H9 (cell line): ENCODE results near the gene TLCD3A. TPM values are rescaled to one million over a fixed set of nuclear protein-coding genes. Genes with fewer than 3 reads are reported as not detected.
A peak's percentile ranks its signal among the peaks of the same experiment; 100 is the strongest.

Experiments used
- DNase-seq: peaks from one replicate; pipeline ENCODE4 v3.0.0-alpha.2; 2017
- H2AFZ ChIP-seq: one replicate; pipeline ENCODE4 v1.6.1; 2013; ENCODE audit warnings: mild to moderate bottlenecking, low read length, control low read depth, moderate library complexity
- H2AK5ac ChIP-seq: 2 replicates; pipeline ENCODE4 v1.6.1; 2013; ENCODE audit warnings: low read length, control low read depth, mixed read lengths; ENCODE audit not compliant: insufficient read length
- H2BK120ac ChIP-seq: one replicate; pipeline ENCODE4 v1.6.1; 2013; ENCODE audit warnings: low read depth, mild to moderate bottlenecking, low read length, control low read depth, inconsistent platforms; ENCODE audit not compliant: poor library complexity, severe bottlenecking
- H2BK12ac ChIP-seq: 2 replicates; pipeline ENCODE4 v1.6.1; 2013; ENCODE audit warnings: low read length, control low read depth, mixed read lengths, low read depth; ENCODE audit not compliant: insufficient read length
- H2BK15ac ChIP-seq: 2 replicates; pipeline ENCODE4 v1.6.1; 2013; ENCODE audit warnings: low read depth, low read length, control low read depth
- H2BK20ac ChIP-seq: one replicate; pipeline ENCODE4 v1.6.1; 2013; ENCODE audit warnings: low read depth, mild to moderate bottlenecking, low read length, control low read depth, inconsistent platforms; ENCODE audit not compliant: poor library complexity, severe bottlenecking
- H2BK5ac ChIP-seq: 2 replicates; pipeline ENCODE4 v1.6.1; 2013; ENCODE audit warnings: low read length, control low read depth, mixed read lengths; ENCODE audit not compliant: insufficient read length
- H3K14ac ChIP-seq: 2 replicates; pipeline ENCODE4 v1.6.1; 2013; ENCODE audit warnings: low read length, control low read depth; ENCODE audit not compliant: insufficient read depth
- H3K18ac ChIP-seq: 2 replicates; pipeline ENCODE4 v1.6.1; 2013; ENCODE audit warnings: low read depth, mild to moderate bottlenecking, mixed read lengths, low read length, control low read depth; ENCODE audit not compliant: insufficient read length
- H3K23ac ChIP-seq: 2 replicates; pipeline ENCODE4 v1.6.1; 2013; ENCODE audit warnings: low read length, control low read depth, mixed read lengths, low read depth; ENCODE audit not compliant: insufficient read length
- H3K23me2 ChIP-seq: 2 replicates; pipeline ENCODE4 v1.6.1; 2013; ENCODE audit warnings: low read depth, mild to moderate bottlenecking, mixed read lengths, low read length, control low read depth; ENCODE audit not compliant: insufficient read length, poor library complexity, severe bottlenecking
- H3K27ac ChIP-seq: 2 replicates; pipeline ENCODE4 v1.5.1; 2013; ENCODE audit warnings: low read length, control low read depth, mixed read lengths, low read depth; ENCODE audit not compliant: insufficient read length
- H3K27me3 ChIP-seq: 2 replicates; pipeline ENCODE4 v1.6.1; 2013; ENCODE audit warnings: low read length, control low read depth, inconsistent platforms; ENCODE audit not compliant: insufficient read depth
- H3K4ac ChIP-seq: 2 replicates; pipeline ENCODE4 v1.6.1; 2013; ENCODE audit warnings: low read depth, mild to moderate bottlenecking, control low read depth, inconsistent platforms, low read length, moderate library complexity
- H3K4me1 ChIP-seq: 2 replicates; pipeline ENCODE4 v1.6.1; 2013; ENCODE audit warnings: low read length, control low read depth, inconsistent platforms; ENCODE audit not compliant: insufficient read depth
- H3K4me2 ChIP-seq: 2 replicates; pipeline ENCODE4 v1.6.1; 2013; ENCODE audit warnings: low read length, control low read depth, mixed read lengths; ENCODE audit not compliant: insufficient read length, insufficient read depth
- H3K56ac ChIP-seq: 2 replicates; pipeline ENCODE4 v1.6.1; 2013; ENCODE audit warnings: low read depth, mild to moderate bottlenecking, mixed read lengths, low read length, control low read depth; ENCODE audit not compliant: insufficient read length
- H3K79me1 ChIP-seq: 2 replicates; pipeline ENCODE4 v1.6.1; 2013; ENCODE audit warnings: low read depth, mild to moderate bottlenecking, moderate library complexity, low read length, control low read depth, inconsistent platforms; ENCODE audit not compliant: insufficient read depth, poor library complexity, severe bottlenecking
- H3K79me2 ChIP-seq: 2 replicates; pipeline ENCODE4 v1.6.1; 2013; ENCODE audit warnings: low read length, control low read depth, inconsistent platforms; ENCODE audit not compliant: insufficient read depth
- H3K9ac ChIP-seq: 2 replicates; pipeline ENCODE4 v1.6.1; 2013; ENCODE audit warnings: low read length, control low read depth, mixed read lengths; ENCODE audit not compliant: insufficient read length; ENCODE audit errors: extremely low read depth
- H3K9me3 ChIP-seq: one replicate; pipeline ENCODE4 v1.6.1; 2013; ENCODE audit warnings: low read depth, low read length, inconsistent platforms; ENCODE audit not compliant: control insufficient read depth
- H3T11ph ChIP-seq: one replicate; pipeline ENCODE4 v1.6.1; 2013; ENCODE audit warnings: mild to moderate bottlenecking, low read length, control low read depth, inconsistent platforms
- H4K20me1 ChIP-seq: one replicate; pipeline ENCODE4 v1.6.1; 2013; ENCODE audit not compliant: control insufficient read depth, insufficient read length, insufficient read depth
- H4K5ac ChIP-seq: 2 replicates; pipeline ENCODE4 v1.6.1; 2013; ENCODE audit warnings: low read depth, mild to moderate bottlenecking, mixed read lengths, low read length, control low read depth; ENCODE audit not compliant: insufficient read length
- H4K8ac ChIP-seq: replicated peaks from 2 replicates; pipeline ENCODE4 v1.6.1; 2013; ENCODE audit warnings: low read length, control low read depth, mixed read lengths, low read depth; ENCODE audit not compliant: insufficient read length
- H4K91ac ChIP-seq: 2 replicates; pipeline ENCODE4 v1.6.1; 2013; ENCODE audit warnings: low read depth, mild to moderate bottlenecking, moderate library complexity, mixed read lengths, low read length, control low read depth; ENCODE audit not compliant: insufficient read length
- H3K27ac Mint-ChIP-seq, 3 experiments: 2 replicates in 2 of 3; 3 replicates in 1 of 3; pipeline ENCODE4 v1.8.0; 2020 to 2021; ENCODE audit warnings: mixed read lengths in 3 of 3, mild to moderate bottlenecking in 1 of 3, moderate library complexity in 1 of 3
- H3K27me3 Mint-ChIP-seq: 2 replicates; pipeline ENCODE4 v1.8.0; 2021; ENCODE audit warnings: low read depth, mild to moderate bottlenecking, moderate library complexity, mixed read lengths
- H3K36me3 Mint-ChIP-seq, 3 experiments: 2 replicates in 2 of 3; 3 replicates in 1 of 3; pipeline ENCODE4 v1.8.0; 2020 to 2021; ENCODE audit warnings: low read depth in 3 of 3, mixed read lengths in 3 of 3; ENCODE audit not compliant: insufficient read depth in 1 of 3
- H3K4me1 Mint-ChIP-seq, 2 experiments: 2 replicates each; pipeline ENCODE4 v1.8.0; 2020; ENCODE audit warnings: mixed read lengths in 2 of 2
- H3K4me3 Mint-ChIP-seq, 2 experiments: 2 replicates in 1 of 2; 3 replicates in 1 of 2; pipeline ENCODE4 v1.8.0; 2020 to 2021; ENCODE audit warnings: mild to moderate bottlenecking in 2 of 2, mixed read lengths in 2 of 2, moderate library complexity in 1 of 2
- H3K9me3 Mint-ChIP-seq, 2 experiments: 2 replicates in 1 of 2; 3 replicates in 1 of 2; pipeline ENCODE4 v1.8.0; 2020; ENCODE audit warnings: mild to moderate bottlenecking in 2 of 2, mixed read lengths in 2 of 2, moderate library complexity in 1 of 2
- CTCF ChIP-seq: fragments of 200-600 bp; sonication (generic); conservative IDR thresholded peaks from 3 replicates; pipeline ENCODE4 v1.8.0; 2021; ENCODE audit warnings: antibody characterized with exemption, mild to moderate bottlenecking
- WGBS: extraction: QIAGEN DNeasy Blood & Tissue Kit; methylation state at CpG from one replicate; pipeline ENCODE4 v1.1.7; 2013; ENCODE audit warnings: missing lambda C conversion rate, low lambda C conversion rate, mixed read lengths; ENCODE audit not compliant: insufficient read length; ENCODE audit errors: extremely low coverage; 5-methylcytosine and 5-hydroxymethylcytosine counted together
- total RNA-seq: library from RNA; stranded (reverse); gene quantifications from 2 replicates; pipeline ENCODE4 v1.2.1, GENCODE V29; 2021

TLCD3A gene
- total RNA-seq, 1 experiment from 2014 or later: 29.6 TPM

- Histone ChIP-seq H3K9ac (no peak overlapping the region), H3K4me1 (no peaks in the 10 kb centered on the region), H2BK120ac (no peak overlapping the region), H3K56ac (no peak overlapping the region), H3K79me1 (no peaks in the 10 kb centered on the region), H3K18ac (no peak overlapping the region), H2AFZ (no peak overlapping the region), H3K27ac (no peak overlapping the region), H3K4me2 (no peak overlapping the region), H3K79me2 (peaks cover 2% of the 10 kb centered on the region; the same call in 1 of the 2 replicates), H2BK15ac (no peak overlapping the region), H4K5ac (no peak overlapping the region), H3K4ac (no peak overlapping the region), H3T11ph (no peak overlapping the region), H2BK12ac (no peak overlapping the region), H4K20me1 (no peaks in the 10 kb centered on the region), H3K23me2 (no peaks in the 10 kb centered on the region), H3K23ac (no peak overlapping the region), H4K8ac (no peak overlapping the region), H4K91ac (no peak overlapping the region), H2AK5ac (no peak overlapping the region), H3K9me3 (no peaks in the 10 kb centered on the region), H2BK20ac (no peak overlapping the region), H3K27me3 (no peaks in the 10 kb centered on the region), H3K14ac (no peak overlapping the region), H2BK5ac (no peak overlapping the region)
- H3K36me3 Mint-ChIP-seq: peaks cover 0 to 19% (median 11%) of the 10 kb centered on the region in 3 experiments; a peak in 5 of 7 replicates
- WGBS: no CpG with 5 or more reads among the region's 12 CpGs
- no peaks in the 10 kb centered on the region for H3K4me1 Mint-ChIP-seq
- no peaks in the 10 kb centered on the region for H3K27me3 Mint-ChIP-seq
- no peak overlapping the region for H3K4me3 Mint-ChIP-seq
- TF ChIP-seq CTCF: no peak
- no peak for DNase-seq
- H3K27ac Mint-ChIP-seq: 0 out of 7 replicates have a peak overlapping the region, but pooled peaks of 1 of the 3 experiments have one; percentile 22
- H3K9me3 Mint-ChIP-seq: no peaks in the 10 kb centered on the region
Measured at GRCh38 chr17:703081-703875, 29.1 kb upstream of the TLCD3A start.
